ENCODE results near the gene IPCEF1.

DNA sequence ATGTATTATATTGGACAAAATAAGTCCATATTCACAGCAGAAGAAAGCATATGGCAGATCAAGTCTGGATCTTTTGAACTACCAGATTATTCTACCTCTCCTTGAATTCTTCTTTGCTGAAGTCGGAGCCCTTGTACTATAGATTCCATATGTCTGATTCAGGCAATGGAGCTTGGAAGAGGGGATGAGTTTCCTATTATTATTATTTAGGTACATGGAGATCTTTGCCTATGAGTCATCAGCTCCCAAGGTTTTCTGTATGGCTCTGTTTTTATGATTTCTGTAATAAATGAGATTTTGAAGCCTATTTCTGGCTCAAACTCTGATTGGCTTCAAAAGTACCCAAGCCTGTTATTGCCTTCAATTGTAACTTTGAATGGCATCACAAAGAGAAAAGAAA, 245.6 kb downstream of the IPCEF1 start:
- TF ChIP-seq POLR2A (IDR thresholded peaks at IDR 0.05; ENCODE audit: low read depth, low read length) (no peak), JUN (IDR thresholded peaks at IDR 0.05; ENCODE audit: borderline replicate concordance, insufficient read depth, insufficient read length, low read depth) (no peak)
- TF ChIP-seq, protein P1, sequence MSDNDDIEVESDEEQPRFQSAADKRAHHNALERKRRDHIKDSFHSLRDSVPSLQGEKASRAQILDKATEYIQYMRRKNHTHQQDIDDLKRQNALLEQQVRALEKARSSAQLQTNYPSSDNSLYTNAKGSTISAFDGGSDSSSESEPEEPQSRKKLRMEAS (IDR thresholded peaks at IDR 0.05; ENCODE audit: insufficient read depth, insufficient read length): no peak
- TF ChIP-seq, protein P2, sequence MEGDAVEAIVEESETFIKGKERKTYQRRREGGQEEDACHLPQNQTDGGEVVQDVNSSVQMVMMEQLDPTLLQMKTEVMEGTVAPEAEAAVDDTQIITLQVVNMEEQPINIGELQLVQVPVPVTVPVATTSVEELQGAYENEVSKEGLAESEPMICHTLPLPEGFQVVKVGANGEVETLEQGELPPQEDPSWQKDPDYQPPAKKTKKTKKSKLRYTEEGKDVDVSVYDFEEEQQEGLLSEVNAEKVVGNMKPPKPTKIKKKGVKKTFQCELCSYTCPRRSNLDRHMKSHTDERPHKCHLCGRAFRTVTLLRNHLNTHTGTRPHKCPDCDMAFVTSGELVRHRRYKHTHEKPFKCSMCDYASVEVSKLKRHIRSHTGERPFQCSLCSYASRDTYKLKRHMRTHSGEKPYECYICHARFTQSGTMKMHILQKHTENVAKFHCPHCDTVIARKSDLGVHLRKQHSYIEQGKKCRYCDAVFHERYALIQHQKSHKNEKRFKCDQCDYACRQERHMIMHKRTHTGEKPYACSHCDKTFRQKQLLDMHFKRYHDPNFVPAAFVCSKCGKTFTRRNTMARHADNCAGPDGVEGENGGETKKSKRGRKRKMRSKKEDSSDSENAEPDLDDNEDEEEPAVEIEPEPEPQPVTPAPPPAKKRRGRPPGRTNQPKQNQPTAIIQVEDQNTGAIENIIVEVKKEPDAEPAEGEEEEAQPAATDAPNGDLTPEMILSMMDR (IDR thresholded peaks at IDR 0.05; ENCODE audit: extremely low read depth in 1 of 2, insufficient read depth in 1 of 2, low read depth in 1 of 2, low read length in 2 of 2): no peak
